NOMO-1 treated with dmso at 0.1 percent for 144 hours (cell line): Measurements from ENCODE around the gene EIF4G1.

Experiments used
- DNase-seq: peaks from one replicate; lab custom pipeline; 2025; ENCODE audit not compliant: unreplicated experiment; lab: John Stamatoyannopoulos, UW

The EIF4G1 gene

GRCh38 chr3:184361932-184362667, 47.7 kb downstream of the EIF4G1 start:
- DNase-seq = peak; percentile 46

- DNase-seq = peak; percentile 99
Measured at GRCh38 chr3:184362668-184363546, 48.5 kb downstream of the EIF4G1 start.

GRCh38 chr3:184366619-184367289, 52.3 kb downstream of the EIF4G1 start:
- DNase-seq = no peak

GRCh38 chr3:184368116-184368515, 53.7 kb downstream of the EIF4G1 start:
- no peak for DNase-seq

- DNase-seq = no peak
Measured at GRCh38 chr3:184368586-184369183, 54.3 kb downstream of the EIF4G1 start.

DNA sequence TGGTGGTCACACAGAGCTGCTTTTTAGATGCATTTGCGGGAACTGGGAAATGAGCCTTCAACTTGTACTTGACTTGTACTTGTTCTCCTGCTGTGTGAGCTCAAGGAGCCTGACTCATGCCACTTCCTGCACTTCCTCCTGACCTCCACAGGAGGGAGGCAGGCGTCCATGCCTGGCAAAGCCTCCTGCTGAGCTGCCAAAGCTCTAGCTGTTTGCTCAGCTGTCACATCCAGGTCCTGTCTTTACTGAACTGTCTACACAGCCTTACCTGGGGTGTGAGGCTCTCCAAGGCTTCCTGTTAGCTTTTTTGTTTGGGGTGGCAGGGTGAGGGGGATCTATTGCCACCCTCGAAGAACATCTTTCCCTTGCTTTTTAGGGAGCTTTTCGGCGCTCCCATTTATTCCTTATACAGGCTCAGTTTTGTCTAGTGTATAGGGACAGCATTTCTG, 57.2 kb downstream of the EIF4G1 start:
- DNase-seq = peak; percentile 78

- DNase-seq = no peak
Measured at GRCh38 chr3:184372296-184372821, 58.0 kb downstream of the EIF4G1 start.

DNA sequence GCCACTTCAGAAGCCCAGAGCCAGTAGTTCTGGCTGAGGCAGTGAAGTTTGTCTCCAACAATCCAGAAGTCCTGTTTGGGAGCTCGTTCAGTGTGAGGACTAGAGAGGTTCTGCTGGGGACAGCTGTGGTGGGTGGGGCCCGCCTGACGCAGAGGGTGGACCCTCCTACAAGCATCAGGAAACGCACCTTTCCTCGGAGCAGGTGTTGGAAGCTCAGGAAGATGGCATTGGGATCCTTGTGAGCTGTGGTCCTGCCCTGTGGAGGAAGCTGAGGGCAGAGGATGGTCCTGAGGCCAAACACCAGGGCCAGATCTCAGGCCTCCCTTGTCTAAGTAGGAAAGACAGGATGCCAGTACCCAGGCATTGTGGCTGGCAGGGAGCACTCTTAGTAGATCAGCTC, 58.5 kb downstream of the EIF4G1 start:
- no peak for DNase-seq

DNA sequence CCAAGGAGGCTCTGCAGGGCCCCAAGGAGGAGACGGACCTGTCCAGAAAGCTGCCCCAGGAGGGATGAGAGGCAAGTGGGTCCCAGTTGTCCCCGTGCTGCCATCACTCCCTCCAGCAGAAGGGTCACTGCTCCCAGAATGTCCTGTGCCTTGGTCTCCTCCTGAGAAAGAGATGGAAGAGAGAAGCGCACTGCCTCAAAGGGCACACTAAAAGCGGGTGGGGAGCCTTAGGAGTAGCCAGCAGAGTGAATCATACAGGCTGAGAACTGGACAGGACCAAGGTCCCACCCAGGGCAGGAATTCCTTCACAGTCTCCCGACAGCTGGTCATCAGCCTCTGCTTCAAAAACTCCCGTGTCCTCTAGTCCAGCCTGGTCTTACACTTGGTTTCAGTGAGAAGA, 59.0 kb downstream of the EIF4G1 start:
- DNase-seq = no peak

GRCh38 chr3:184375747-184376461, 61.5 kb downstream of the EIF4G1 start:
- DNase-seq = no peak

- no peak for DNase-seq
Measured at GRCh38 chr3:184377374-184377773, 63.0 kb downstream of the EIF4G1 start.

DNA sequence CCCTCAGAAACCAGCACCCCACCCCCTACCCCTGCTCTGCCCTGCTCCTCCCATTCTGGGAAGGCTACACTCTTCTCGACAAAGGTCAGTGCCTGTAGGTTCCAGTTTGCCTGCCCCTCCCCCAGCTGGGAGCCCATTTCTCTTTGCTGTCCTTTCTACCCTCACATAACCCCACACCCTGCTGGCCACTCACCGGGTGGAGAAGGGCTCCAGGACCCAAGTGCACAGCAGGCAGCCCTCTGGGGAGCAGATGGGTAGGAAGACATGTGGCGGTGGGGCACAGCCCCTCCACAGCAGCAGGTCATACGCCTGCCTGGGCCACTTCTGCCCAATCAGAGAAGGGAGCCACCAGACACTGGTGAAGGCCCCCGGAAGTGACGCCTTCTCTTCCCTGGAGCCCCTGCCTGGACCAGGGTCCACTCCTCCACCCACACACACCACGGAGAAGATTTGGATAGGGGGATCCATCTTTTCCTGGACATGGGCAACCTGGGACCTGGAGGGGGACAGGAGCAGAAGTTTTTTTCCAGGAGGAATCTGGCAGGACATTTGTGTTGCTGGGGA, 63.6 kb downstream of the EIF4G1 start, which contains the start of gene THPO:
THPO (minus strand) TSS at position 326 of the 564 bp plus-strand sequence. CDS start 1,948 bp downstream, outside the sequence.
- DNase-seq = no peak

DNA sequence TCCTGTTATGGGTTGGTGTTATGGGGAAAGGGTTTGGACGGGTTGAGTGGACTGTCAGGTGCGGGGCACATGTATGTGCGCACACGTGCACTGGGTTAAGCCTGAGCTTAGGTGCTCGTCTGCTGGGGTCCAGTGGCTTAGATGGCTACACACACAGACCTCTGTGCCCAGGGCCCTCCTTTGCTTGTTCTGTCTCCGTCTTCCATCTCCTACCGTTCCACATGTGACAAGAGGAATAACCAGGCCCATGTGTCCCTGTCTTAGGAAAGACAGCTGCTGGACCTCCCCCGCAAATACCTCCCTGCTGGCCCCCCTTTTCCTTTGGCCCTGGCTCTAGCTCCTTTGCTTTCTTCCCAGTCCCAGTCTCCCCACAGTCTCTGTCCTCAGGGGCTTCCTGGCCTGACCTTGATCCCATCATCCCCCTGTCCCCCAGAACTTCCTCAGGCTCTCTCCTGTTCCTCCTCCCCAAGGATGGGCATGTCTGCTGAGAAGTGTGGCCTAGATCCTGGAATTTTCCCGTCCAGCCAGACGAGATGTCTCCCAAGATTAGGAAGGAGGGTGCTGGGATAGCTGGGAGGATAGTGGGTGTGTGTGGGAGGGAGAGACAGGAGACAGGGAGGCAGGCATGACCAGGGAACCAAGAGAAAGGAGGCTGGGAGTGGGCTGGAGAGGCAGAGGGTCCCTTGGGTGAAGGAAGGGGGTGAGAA, 64.4 kb downstream of the EIF4G1 start:
- DNase-seq = no peak

DNA sequence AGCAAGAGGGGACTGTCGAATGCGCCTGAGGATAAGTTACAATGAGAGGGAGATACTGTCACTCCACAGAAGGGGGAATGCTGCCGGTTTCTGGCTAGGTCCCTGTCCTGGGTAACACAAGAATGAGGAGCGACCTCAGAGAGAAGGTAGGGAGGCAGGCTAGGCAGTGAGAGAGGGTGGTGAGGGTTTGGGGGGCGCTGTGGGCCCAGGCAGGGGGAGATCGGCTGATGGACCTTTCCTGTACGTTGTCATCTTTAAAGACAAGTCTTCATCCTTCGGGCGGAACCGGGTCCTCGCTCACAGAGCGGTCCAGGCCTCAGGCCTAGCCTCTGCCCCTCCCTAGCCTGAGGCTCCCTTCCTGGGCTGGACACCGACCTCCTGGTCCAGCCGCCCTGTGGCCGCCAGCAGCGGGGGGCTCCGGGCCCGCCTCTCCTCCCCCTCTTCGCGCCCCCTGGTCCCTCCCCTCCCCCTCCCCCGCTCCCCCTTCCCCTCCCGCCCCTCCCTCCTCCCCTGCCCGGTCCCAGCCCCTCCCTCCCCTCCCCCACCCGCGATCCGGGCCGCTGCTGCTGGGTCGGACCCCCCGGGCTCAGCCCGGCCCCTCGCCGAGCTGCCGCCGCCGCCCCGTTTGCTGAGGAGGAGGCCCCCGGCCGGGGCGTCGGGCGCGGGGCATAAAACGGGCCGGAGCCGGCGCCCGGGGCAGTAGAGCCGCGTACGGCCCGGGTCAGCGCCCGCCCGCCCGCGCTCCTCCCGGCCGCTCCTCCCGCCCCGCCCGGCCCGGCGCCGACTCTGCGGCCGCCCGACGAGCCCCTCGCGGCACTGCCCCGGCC, 65.2 kb downstream of the EIF4G1 start, which contains the start of gene CHRD:
CHRD (plus strand) TSS at position 697 of the 827 bp plus-strand sequence. CDS start 265 bp downstream, outside the sequence.
- DNase-seq = no peak

DNA sequence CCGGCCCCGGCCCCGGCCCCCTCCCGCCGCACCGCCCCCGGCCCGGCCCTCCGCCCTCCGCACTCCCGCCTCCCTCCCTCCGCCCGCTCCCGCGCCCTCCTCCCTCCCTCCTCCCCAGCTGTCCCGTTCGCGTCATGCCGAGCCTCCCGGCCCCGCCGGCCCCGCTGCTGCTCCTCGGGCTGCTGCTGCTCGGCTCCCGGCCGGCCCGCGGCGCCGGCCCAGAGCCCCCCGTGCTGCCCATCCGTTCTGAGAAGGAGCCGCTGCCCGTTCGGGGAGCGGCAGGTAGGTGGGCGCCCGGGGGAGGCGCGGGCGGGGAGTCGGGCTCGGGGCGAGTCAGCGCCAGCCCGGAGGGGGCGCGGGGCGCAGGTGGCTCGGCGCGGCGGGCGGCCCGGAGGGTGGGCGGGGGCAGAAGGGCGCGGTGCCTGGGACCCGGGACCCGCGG, 65.8 kb downstream of the EIF4G1 start:
- DNase-seq = no peak

DNA sequence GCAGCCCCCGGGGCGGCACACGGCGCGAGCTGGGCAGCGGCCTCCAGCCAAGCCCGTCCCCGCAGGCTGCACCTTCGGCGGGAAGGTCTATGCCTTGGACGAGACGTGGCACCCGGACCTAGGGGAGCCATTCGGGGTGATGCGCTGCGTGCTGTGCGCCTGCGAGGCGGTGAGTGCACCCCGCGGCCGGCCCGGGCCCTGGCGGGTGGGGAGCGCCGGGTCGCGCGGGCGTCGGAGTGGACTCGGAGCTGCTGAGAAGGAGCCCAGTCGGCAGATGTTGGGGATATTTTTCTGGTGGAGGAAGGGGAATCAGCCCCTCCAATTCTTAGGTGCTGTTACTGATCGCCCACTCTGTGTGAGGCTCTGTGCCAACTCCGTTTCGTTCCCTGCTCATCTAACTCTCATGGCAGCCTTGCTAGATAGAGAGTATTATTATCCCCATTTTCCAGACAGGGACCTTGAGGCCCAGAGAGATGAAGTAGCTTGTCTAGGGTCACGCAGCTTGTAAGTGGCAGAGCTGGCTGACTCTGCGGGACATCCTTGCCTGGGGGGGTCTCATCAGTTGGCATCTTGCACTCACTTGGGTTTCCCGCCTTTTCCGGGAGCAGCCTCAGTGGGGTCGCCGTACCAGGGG, 66.3 kb downstream of the EIF4G1 start:
- no peak for DNase-seq
